H1 (cell line): ENCODE data around the gene MAML3.

Experiments
- CHD2 ChIP-seq: IDR thresholded peaks from 2 replicates; pipeline ENCODE4 v1.6.1; 2012; ENCODE audit warnings: low read length, improper control_type of control experiment
- EGR1 ChIP-seq: IDR thresholded peaks from 2 replicates; pipeline ENCODE4 v1.6.1; 2011; ENCODE audit warnings: low read depth, low read length, borderline replicate concordance
- EZH2 ChIP-seq: fragments of 200-600 bp; sonication (generic); IDR thresholded peaks from 2 replicates; pipeline ENCODE4 v1.7.1; 2012; ENCODE audit warnings: low read depth, mild to moderate bottlenecking, moderate library complexity, low read length, inconsistent platforms; ENCODE audit not compliant: severe bottlenecking
- GABPA ChIP-seq: IDR thresholded peaks from 2 replicates; pipeline ENCODE4 v1.6.1; 2011; ENCODE audit warnings: mild to moderate bottlenecking, low read length, moderate library complexity, borderline replicate concordance; ENCODE audit not compliant: insufficient read depth
- JUN ChIP-seq: IDR thresholded peaks from 2 replicates; pipeline ENCODE4 v1.6.1; 2011; ENCODE audit warnings: low read depth, mild to moderate bottlenecking, improper control_type of control experiment, low read length
- POLR2A ChIP-seq, 2 experiments: IDR thresholded peaks; 1 replicate in 1 of 2; 2 replicates in 1 of 2; pipeline ENCODE4 v1.6.1; 2011; ENCODE audit warnings: low read depth in 2 of 2, low read length in 2 of 2, mild to moderate bottlenecking in 2 of 2; ENCODE audit errors: control extremely low read depth in 1 of 2
- RFX5 ChIP-seq: IDR thresholded peaks from 2 replicates; pipeline ENCODE4 v1.6.1; 2011; ENCODE audit warnings: low read depth, low read length, improper control_type of control experiment, borderline replicate concordance
- SP1 ChIP-seq: IDR thresholded peaks from 2 replicates; pipeline ENCODE4 v1.6.1; 2011; ENCODE audit warnings: low read depth, low read length
- SP2 ChIP-seq: IDR thresholded peaks from 2 replicates; pipeline ENCODE4 v1.6.1; 2012; ENCODE audit warnings: mild to moderate bottlenecking, low read length, inconsistent platforms
- SP4 ChIP-seq: IDR thresholded peaks from 2 replicates; pipeline ENCODE4 v1.6.1; 2012; ENCODE audit warnings: low read length, inconsistent platforms
- TAF1 ChIP-seq: IDR thresholded peaks from 2 replicates; pipeline ENCODE4 v1.6.1; 2011; ENCODE audit warnings: mild to moderate bottlenecking, low read depth, low read length
- TCF12 ChIP-seq: IDR thresholded peaks from 2 replicates; pipeline ENCODE4 v1.6.1; 2011; ENCODE audit warnings: low read depth, mild to moderate bottlenecking, low read length
- TF ChIP-seq, protein P1 (sequence below), 3 experiments: IDR thresholded peaks; 1 replicate in 2 of 3; 2 replicates in 1 of 3; pipeline versions ENCODE4 v1.5.1 to v1.6.1; 2011; ENCODE audit warnings: low read length in 3 of 3, mild to moderate bottlenecking in 3 of 3, inconsistent platforms in 2 of 3, low read depth in 1 of 3, moderate library complexity in 1 of 3; ENCODE audit not compliant: insufficient read depth in 1 of 3; ENCODE audit errors: control extremely low read depth in 1 of 3

GRCh38 chr4:140186082-140186438 is 32.1 kb upstream of the MAML3 start:
- TF ChIP-seq, protein P1, sequence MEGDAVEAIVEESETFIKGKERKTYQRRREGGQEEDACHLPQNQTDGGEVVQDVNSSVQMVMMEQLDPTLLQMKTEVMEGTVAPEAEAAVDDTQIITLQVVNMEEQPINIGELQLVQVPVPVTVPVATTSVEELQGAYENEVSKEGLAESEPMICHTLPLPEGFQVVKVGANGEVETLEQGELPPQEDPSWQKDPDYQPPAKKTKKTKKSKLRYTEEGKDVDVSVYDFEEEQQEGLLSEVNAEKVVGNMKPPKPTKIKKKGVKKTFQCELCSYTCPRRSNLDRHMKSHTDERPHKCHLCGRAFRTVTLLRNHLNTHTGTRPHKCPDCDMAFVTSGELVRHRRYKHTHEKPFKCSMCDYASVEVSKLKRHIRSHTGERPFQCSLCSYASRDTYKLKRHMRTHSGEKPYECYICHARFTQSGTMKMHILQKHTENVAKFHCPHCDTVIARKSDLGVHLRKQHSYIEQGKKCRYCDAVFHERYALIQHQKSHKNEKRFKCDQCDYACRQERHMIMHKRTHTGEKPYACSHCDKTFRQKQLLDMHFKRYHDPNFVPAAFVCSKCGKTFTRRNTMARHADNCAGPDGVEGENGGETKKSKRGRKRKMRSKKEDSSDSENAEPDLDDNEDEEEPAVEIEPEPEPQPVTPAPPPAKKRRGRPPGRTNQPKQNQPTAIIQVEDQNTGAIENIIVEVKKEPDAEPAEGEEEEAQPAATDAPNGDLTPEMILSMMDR (IDR thresholded peaks at IDR 0.05; ENCODE audit: control extremely low read depth in 1 of 3, insufficient read depth in 1 of 3, low read depth in 1 of 3, low read length in 3 of 3), result no peak
- TF ChIP-seq SP1 (no peak), SP2 (no peak), SP4 (no peak), CHD2 (no peak), POLR2A (IDR thresholded peaks at IDR 0.05; ENCODE audit: control extremely low read depth in 1 of 2, low read depth in 2 of 2, low read length in 2 of 2) (no peak), TCF12 (no peak), EGR1 (no peak), GABPA (no peak), TAF1 (no peak), RFX5 (no peak), EZH2 (no peak), JUN (no peak)
